Astrocyte (in vitro differentiated cells and primary cell): ENCODE data around the gene TRIM14. TPM values are rescaled to one million over a fixed set of nuclear protein-coding genes. Genes with fewer than 3 reads are reported as not detected.

Experiments
- DNase-seq: peaks from one replicate; pipeline ENCODE4 v3.0.0-alpha.2; 2010; ENCODE audit warnings: low read depth
- FAIRE-seq: peaks from 2 replicates; lab custom pipeline; 2011; peaks lifted over from hg19 to GRCh38; lab: Jason Lieb, UNC
- H2AFZ ChIP-seq: 2 replicates; pipeline ENCODE4 v1.6.0; 2012; ENCODE audit warnings: low read depth, low read length, inconsistent platforms
- H3K27ac ChIP-seq: 2 replicates; pipeline ENCODE4 v1.5.1; 2011; ENCODE audit warnings: low read depth, low read length, inconsistent platforms
- H3K27me3 ChIP-seq: 2 replicates; pipeline ENCODE4 v1.6.0; 2011; ENCODE audit warnings: low read length, inconsistent platforms; ENCODE audit not compliant: insufficient read depth
- H3K36me3 ChIP-seq: 2 replicates; pipeline ENCODE4 v1.5.1; 2011; ENCODE audit warnings: low read length, inconsistent platforms; ENCODE audit not compliant: insufficient read depth
- H3K4me1 ChIP-seq: 2 replicates; pipeline ENCODE4 v1.5.1; 2011; ENCODE audit warnings: low read length, inconsistent platforms; ENCODE audit not compliant: insufficient read depth
- H3K4me2 ChIP-seq: 2 replicates; pipeline ENCODE4 v1.6.0; 2012; ENCODE audit warnings: low read length, inconsistent platforms
- H3K4me3 ChIP-seq: 2 replicates; pipeline ENCODE4 v1.5.1; 2011; ENCODE audit warnings: low read depth, mild to moderate bottlenecking, low read length, inconsistent platforms; ENCODE audit not compliant: insufficient read depth
- H3K79me2 ChIP-seq: 2 replicates; pipeline ENCODE4 v1.6.0; 2012; ENCODE audit warnings: mild to moderate bottlenecking, low read length, inconsistent platforms; ENCODE audit not compliant: insufficient read depth
- H3K9ac ChIP-seq: 2 replicates; pipeline ENCODE4 v1.6.0; 2012; ENCODE audit warnings: mild to moderate bottlenecking, low read length, inconsistent platforms
- H3K9me3 ChIP-seq: 2 replicates; pipeline ENCODE4 v1.5.1; 2012; ENCODE audit warnings: low read depth, mild to moderate bottlenecking, low read length, inconsistent platforms; ENCODE audit not compliant: insufficient read depth
- H4K20me1 ChIP-seq: 2 replicates; pipeline ENCODE4 v1.6.0; 2012; ENCODE audit warnings: low read length, inconsistent platforms; ENCODE audit not compliant: insufficient read depth
- H3K27ac Mint-ChIP-seq: one replicate; pipeline ENCODE4 v1.8.0; 2021; ENCODE audit warnings: mild to moderate bottlenecking, mixed read lengths; ENCODE audit not compliant: unreplicated experiment
- H3K27me3 Mint-ChIP-seq: one replicate; pipeline ENCODE4 v1.8.0; 2021; ENCODE audit warnings: low read depth, mixed read lengths; ENCODE audit not compliant: unreplicated experiment
- H3K36me3 Mint-ChIP-seq: one replicate; pipeline ENCODE4 v1.8.0; 2021; ENCODE audit warnings: low read depth, mixed read lengths; ENCODE audit not compliant: unreplicated experiment
- H3K4me1 Mint-ChIP-seq: one replicate; pipeline ENCODE4 v1.8.0; 2021; ENCODE audit warnings: low read depth, mixed read lengths; ENCODE audit not compliant: unreplicated experiment
- H3K4me3 Mint-ChIP-seq: one replicate; pipeline ENCODE4 v1.8.0; 2021; ENCODE audit warnings: mild to moderate bottlenecking, moderate library complexity, mixed read lengths; ENCODE audit not compliant: unreplicated experiment
- H3K9me3 Mint-ChIP-seq: one replicate; pipeline ENCODE4 v1.8.0; 2021; ENCODE audit warnings: mild to moderate bottlenecking, mixed read lengths; ENCODE audit not compliant: unreplicated experiment
- CTCF ChIP-seq: IDR thresholded peaks from 2 replicates; pipeline ENCODE4 v1.5.1; 2011; ENCODE audit warnings: low read depth, mild to moderate bottlenecking, inconsistent platforms, low read length, moderate library complexity; ENCODE audit not compliant: insufficient read depth
- EZH2 ChIP-seq: IDR thresholded peaks from 2 replicates; pipeline ENCODE4 v1.6.1; 2012; ENCODE audit warnings: mild to moderate bottlenecking, low read length, inconsistent platforms; ENCODE audit not compliant: insufficient read depth
- total RNA-seq: library from RNA; stranded (reverse); gene quantifications from 2 replicates; pipeline ENCODE4 v1.2.1, GENCODE V29; 2021

The TRIM14 gene
- total RNA-seq, 1 donor from 2014 or later = 34.1 TPM

- H3K27me3 Mint-ChIP-seq = peaks cover 11% of the 10 kb centered on the region
- Histone ChIP-seq H3K4me2 (no peak overlapping the region), H3K4me3 (no peak overlapping the region), H3K79me2 (no peaks in the 10 kb centered on the region), H2AFZ (no peak overlapping the region), H3K4me1 (peaks cover 23% of the 10 kb centered on the region), H3K27ac (no peak overlapping the region), H3K9me3 (no peaks in the 10 kb centered on the region), H4K20me1 (no peaks in the 10 kb centered on the region), H3K9ac (no peak overlapping the region), H3K27me3 (no peaks in the 10 kb centered on the region), H3K36me3 (no peaks in the 10 kb centered on the region)
- peaks cover 12% of the 10 kb centered on the region for H3K4me1 Mint-ChIP-seq
- no peak for FAIRE-seq
- no peak for DNase-seq
- no peaks in the 10 kb centered on the region for H3K36me3 Mint-ChIP-seq
- H3K27ac Mint-ChIP-seq = peak overlapping the region; percentile 53
- TF ChIP-seq CTCF (no peak), EZH2 (no peak)
- H3K4me3 Mint-ChIP-seq = no peak overlapping the region
- no peaks in the 10 kb centered on the region for H3K9me3 Mint-ChIP-seq
Measured at GRCh38 chr9:98037357-98037756, 81.7 kb downstream of the TRIM14 start.

- H3K27ac ChIP-seq = peak overlapping the region; percentile 71
- no peak for FAIRE-seq
- no peaks in the 10 kb centered on the region for H4K20me1 ChIP-seq
- H3K36me3 ChIP-seq = no peaks in the 10 kb centered on the region
- peak overlapping the region; percentile 66 for H3K4me2 ChIP-seq
- TF ChIP-seq CTCF (peak; percentile 61), EZH2 (no peak)
- H3K4me1 Mint-ChIP-seq = peaks cover 13% of the 10 kb centered on the region
- H3K9me3 ChIP-seq = no peaks in the 10 kb centered on the region
- H3K36me3 Mint-ChIP-seq = no peaks in the 10 kb centered on the region
- H3K4me1 ChIP-seq = peaks cover 23% of the 10 kb centered on the region
- H2AFZ ChIP-seq = peak overlapping the region; percentile 38
- H3K9ac ChIP-seq = peak overlapping the region; percentile 37
- H3K79me2 ChIP-seq = no peaks in the 10 kb centered on the region
- DNase-seq = peak; percentile 28
- no peaks in the 10 kb centered on the region for H3K27me3 ChIP-seq
- H3K27me3 Mint-ChIP-seq = peaks cover 7% of the 10 kb centered on the region
- H3K4me3 ChIP-seq = no peak overlapping the region
- peak overlapping the region; percentile 34 for H3K27ac Mint-ChIP-seq
- no peak overlapping the region for H3K4me3 Mint-ChIP-seq
- H3K9me3 Mint-ChIP-seq = no peaks in the 10 kb centered on the region
Measured at GRCh38 chr9:98034593-98035546, 84.2 kb downstream of the TRIM14 start.

- no peak overlapping the region for H3K9ac ChIP-seq
- FAIRE-seq (no peak), DNase-seq (peak; percentile 60)
- no peaks in the 10 kb centered on the region for H3K36me3 ChIP-seq
- no peaks in the 10 kb centered on the region for H3K9me3 ChIP-seq
- Mint-ChIP-seq H3K4me1 (peaks cover 7% of the 10 kb centered on the region), H3K36me3 (peaks cover 2% of the 10 kb centered on the region), H3K27ac (peak overlapping the region; percentile 3), H3K4me3 (peak overlapping the region; percentile 15), H3K9me3 (no peaks in the 10 kb centered on the region), H3K27me3 (peaks cover 7% of the 10 kb centered on the region)
- no peak overlapping the region for H2AFZ ChIP-seq
- peak overlapping the region; percentile 48 for H3K27ac ChIP-seq
- H3K4me1 ChIP-seq = peaks cover 16% of the 10 kb centered on the region
- peak overlapping the region; percentile 4 for H3K4me2 ChIP-seq
- no peak overlapping the region for H3K4me3 ChIP-seq
- H4K20me1 ChIP-seq = no peaks in the 10 kb centered on the region
- no peaks in the 10 kb centered on the region for H3K27me3 ChIP-seq
- no peak for TF ChIP-seq EZH2
- no peak for TF ChIP-seq CTCF
- no peaks in the 10 kb centered on the region for H3K79me2 ChIP-seq
Measured at GRCh38 chr9:98031935-98032334, 87.1 kb downstream of the TRIM14 start.
